Tibial nerve (tissue), 4 donors: ENCODE results near the gene MUC22. TPM values are rescaled to one million over a fixed set of nuclear protein-coding genes. Genes with fewer than 3 reads are reported as not detected.

Experiments used
- DNase-seq, 2 donors: peaks; one replicate each; pipeline ENCODE4 v3.0.0-alpha.2; 2019; ENCODE audit warnings: low spot score in 2 of 2
- H3K27ac ChIP-seq, 4 donors: fragments of 200-600 bp; sonication (generic) in 3 of 4; one replicate each; pipeline ENCODE4 v1.5.1; 2017 to 2019; ENCODE audit warnings: mild to moderate bottlenecking in 1 of 4
- H3K27me3 ChIP-seq, 2 donors: fragments of 200-600 bp; sonication (generic) in 1 of 2; one replicate each; pipeline versions ENCODE4 v1.5.1 to v1.6.0; 2017 to 2019
- H3K36me3 ChIP-seq, 3 donors: fragments of 200-600 bp; sonication (generic); one replicate each; pipeline ENCODE4 v1.5.1; 2018 to 2019
- H3K4me1 ChIP-seq, 4 donors: fragments of 200-600 bp; sonication (generic) in 3 of 4; one replicate each; pipeline ENCODE4 v1.5.1; 2017 to 2019
- H3K4me3 ChIP-seq, 4 donors: fragments of 200-600 bp; sonication (generic) in 3 of 4; one replicate each; pipeline ENCODE4 v1.5.1; 2017 to 2019; ENCODE audit warnings: mild to moderate bottlenecking in 1 of 4, moderate library complexity in 1 of 4
- H3K9me3 ChIP-seq, 4 donors: fragments of 200-600 bp; sonication (generic) in 3 of 4; one replicate each; pipeline ENCODE4 v1.5.1; 2017 to 2019
- CTCF ChIP-seq, 5 experiments: fragments of 200-600 bp in 3 of 5; fragments of 450-650 bp in 2 of 5; sonication (generic) in 3 of 5; IDR thresholded peaks; one replicate each; pipeline ENCODE4 v1.5.1; 2016 to 2019; ENCODE audit warnings: antibody characterized with exemption in 5 of 5, mild to moderate bottlenecking in 3 of 5, moderate library complexity in 2 of 5
- EP300 ChIP-seq, 2 donors: sonication (generic); formaldehyde crosslinking; IDR thresholded peaks; one replicate each; pipeline ENCODE4 v1.6.1; 2017; ENCODE audit warnings: antibody characterized with exemption in 2 of 2, mild to moderate bottlenecking in 1 of 2
- POLR2A ChIP-seq, 2 donors: fragments of 450-650 bp; IDR thresholded peaks; one replicate each; pipeline ENCODE4 v1.6.1; 2017; ENCODE audit warnings: antibody characterized with exemption in 2 of 2, mild to moderate bottlenecking in 2 of 2, moderate library complexity in 2 of 2
- WGBS, 2 donors: methylation state at CpG; one replicate each; pipeline ENCODE4 v1.1.5; 2018; 5-methylcytosine and 5-hydroxymethylcytosine counted together
- total RNA-seq, 4 donors: library from RNA; depleted of rRNA; stranded (reverse); fragments of >200 nt; gene quantifications; one replicate each; pipeline ENCODE4 v1.1.0, GENCODE V29; 2016

MUC22 gene
- total RNA-seq, 4 donors from 2014 or later: not detected

DNA sequence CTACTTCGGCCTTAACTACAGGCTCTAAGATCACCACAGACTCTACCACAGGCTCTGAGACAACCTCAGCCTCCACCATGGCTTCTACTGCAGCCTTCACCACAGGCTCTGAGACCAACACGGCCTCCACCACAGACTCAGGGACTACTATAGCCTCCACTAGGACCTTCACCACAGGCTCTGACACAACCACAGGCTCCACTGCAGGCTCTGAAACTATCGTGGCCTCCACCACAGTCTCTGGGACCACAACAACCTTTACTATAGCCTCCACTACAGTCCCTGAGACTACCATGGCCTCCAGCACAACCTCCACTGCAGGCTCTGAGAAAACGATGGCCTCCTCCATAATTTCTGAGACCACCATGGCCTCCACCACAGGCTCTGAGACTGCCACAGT, 15.3 kb downstream of the MUC22 start:
- no peaks in the 10 kb centered on the region for H3K9me3 ChIP-seq
- 85 to 87% methylated on average over 4 of the region's 4 CpGs for WGBS, 2 donors
- H3K27me3 ChIP-seq: no peaks in the 10 kb centered on the region
- no peak for TF ChIP-seq CTCF (IDR thresholded peaks at IDR 0.05)
- TF ChIP-seq EP300 (IDR thresholded peaks at IDR 0.05): no peak
- TF ChIP-seq POLR2A (IDR thresholded peaks at IDR 0.05): no peak
- no peaks in the 10 kb centered on the region for H3K4me1 ChIP-seq
- no peak overlapping the region for H3K4me3 ChIP-seq
- DNase-seq: no peak
- no peak overlapping the region for H3K27ac ChIP-seq
- no peaks in the 10 kb centered on the region for H3K36me3 ChIP-seq

DNA sequence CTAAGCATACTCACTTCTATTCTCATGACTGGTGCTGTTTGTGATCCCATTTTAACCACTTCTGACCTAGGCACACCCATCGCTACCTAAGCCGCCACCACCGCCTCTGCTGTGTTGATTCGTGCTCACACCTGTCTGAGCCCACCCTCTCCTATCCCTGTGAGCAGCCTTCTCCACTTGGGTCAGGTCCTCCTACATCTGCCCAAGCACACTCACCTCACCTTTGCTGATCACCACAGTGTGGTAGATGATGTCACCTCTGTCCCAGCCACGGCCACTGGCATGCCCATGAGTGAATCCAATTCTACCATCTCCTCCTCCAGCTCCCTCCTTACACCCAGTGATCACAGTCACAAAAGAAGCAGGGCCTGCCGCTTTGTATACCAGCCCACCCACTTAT, 20.8 kb downstream of the MUC22 start:
- Histone ChIP-seq H3K9me3 (no peaks in the 10 kb centered on the region), H3K4me3 (no peak overlapping the region), H3K27me3 (no peaks in the 10 kb centered on the region), H3K36me3 (no peaks in the 10 kb centered on the region), H3K4me1 (peaks cover 0 to 5% (median 0%) of the 10 kb centered on the region in 4 donors), H3K27ac (no peak overlapping the region)
- TF ChIP-seq EP300 (IDR thresholded peaks at IDR 0.05): no peak
- TF ChIP-seq CTCF (IDR thresholded peaks at IDR 0.05): no peak
- TF ChIP-seq POLR2A (IDR thresholded peaks at IDR 0.05): no peak
- 84 to 91% methylated on average over 6 of the region's 6 CpGs for WGBS, 2 donors
- DNase-seq: no peak

GRCh38 chr6:31033075-31033474, 22.8 kb downstream of the MUC22 start:
- no peak for DNase-seq
- no peak overlapping the region for H3K27ac ChIP-seq
- H3K27me3 ChIP-seq: no peaks in the 10 kb centered on the region
- H3K9me3 ChIP-seq: no peaks in the 10 kb centered on the region
- WGBS, 2 donors: 89 to 93% methylated on average over 4 of the region's 4 CpGs
- H3K4me3 ChIP-seq: no peak overlapping the region
- no peak for TF ChIP-seq POLR2A (IDR thresholded peaks at IDR 0.05)
- TF ChIP-seq CTCF (IDR thresholded peaks at IDR 0.05): no peak
- TF ChIP-seq EP300 (IDR thresholded peaks at IDR 0.05): no peak
- H3K36me3 ChIP-seq: no peaks in the 10 kb centered on the region
- H3K4me1 ChIP-seq: peaks cover 0 to 5% (median 0%) of the 10 kb centered on the region in 4 donors

GRCh38 chr6:31035862-31036497, 25.7 kb downstream of the MUC22 start:
- no peak overlapping the region for H3K27ac ChIP-seq
- peaks cover 0 to 5% (median 0%) of the 10 kb centered on the region in 4 donors for H3K4me1 ChIP-seq
- no peak for TF ChIP-seq CTCF (IDR thresholded peaks at IDR 0.05)
- no peak for TF ChIP-seq POLR2A (IDR thresholded peaks at IDR 0.05)
- no peak for TF ChIP-seq EP300 (IDR thresholded peaks at IDR 0.05)
- H3K36me3 ChIP-seq: no peaks in the 10 kb centered on the region
- H3K4me3 ChIP-seq: no peak overlapping the region
- no peaks in the 10 kb centered on the region for H3K27me3 ChIP-seq
- H3K9me3 ChIP-seq: no peaks in the 10 kb centered on the region
- WGBS, 2 donors: 77% methylated on average over 4 of the region's 4 CpGs
- DNase-seq: no peak

GRCh38 chr6:31037169-31037568, 26.9 kb downstream of the MUC22 start:
- Histone ChIP-seq H3K9me3 (no peaks in the 10 kb centered on the region), H3K4me1 (peaks cover 0 to 5% (median 0%) of the 10 kb centered on the region in 4 donors), H3K36me3 (no peaks in the 10 kb centered on the region), H3K27ac (no peak overlapping the region), H3K27me3 (no peaks in the 10 kb centered on the region), H3K4me3 (no peak overlapping the region)
- DNase-seq: no peak
- no peak for TF ChIP-seq EP300 (IDR thresholded peaks at IDR 0.05)
- no peak for TF ChIP-seq CTCF (IDR thresholded peaks at IDR 0.05)
- no peak for TF ChIP-seq POLR2A (IDR thresholded peaks at IDR 0.05)
- WGBS, 2 donors: 83 to 84% methylated on average over 7 of the region's 7 CpGs
